ENCODE results near the gene SLC35E3. TPM values are rescaled to one million over a fixed set of nuclear protein-coding genes. Genes with fewer than 3 reads are reported as not detected.

SLC35E3 gene
- polyA plus RNA-seq, 3 donors from 2014 or later, result 5.2 to 13.5 (median 12.9) TPM

Other genes starting within 250 kb of the SLC35E3 start
- gene RAP1B, start 135.3 kb upstream of the SLC35E3 start, polyA plus RNA-seq, result 1,000 to 10,000 TPM; 1,248 to 1,847 (median 1,256) TPM
- gene NUP107, start 59.2 kb upstream of the SLC35E3 start, polyA plus RNA-seq, result 10 to 100 TPM; 24.9 to 48.8 (median 42.3) TPM
- gene MDM2, start 62.0 kb downstream of the SLC35E3 start, polyA plus RNA-seq, result 10 to 100 TPM; 18.2 to 33.5 (median 19.9) TPM
- gene CPM, start 187.0 kb downstream of the SLC35E3 start, polyA plus RNA-seq, result under 1 TPM in 2 of 3 donors, not detected in 1; 0.06 to 0.69 TPM

Data from immature natural killer cell (primary cell).